HG03442 (cell line): ENCODE measurements around the gene TADA3.

Experiments used
- ATAC-seq: cut with Tn5 transposase; IDR thresholded peaks from one replicate; pipeline ENCODE4 v1.9.1; 2021; ENCODE audit warnings: mild to moderate bottlenecking, moderate library complexity; ENCODE audit not compliant: unreplicated experiment

TADA3 gene, protein sequence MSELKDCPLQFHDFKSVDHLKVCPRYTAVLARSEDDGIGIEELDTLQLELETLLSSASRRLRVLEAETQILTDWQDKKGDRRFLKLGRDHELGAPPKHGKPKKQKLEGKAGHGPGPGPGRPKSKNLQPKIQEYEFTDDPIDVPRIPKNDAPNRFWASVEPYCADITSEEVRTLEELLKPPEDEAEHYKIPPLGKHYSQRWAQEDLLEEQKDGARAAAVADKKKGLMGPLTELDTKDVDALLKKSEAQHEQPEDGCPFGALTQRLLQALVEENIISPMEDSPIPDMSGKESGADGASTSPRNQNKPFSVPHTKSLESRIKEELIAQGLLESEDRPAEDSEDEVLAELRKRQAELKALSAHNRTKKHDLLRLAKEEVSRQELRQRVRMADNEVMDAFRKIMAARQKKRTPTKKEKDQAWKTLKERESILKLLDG

GRCh38 chr3:9792405-9793160, at the start of gene TADA3, which contains the start of gene ARPC4:
Gene TADA3 (minus strand): TSS chr3:9792473. CDS start chr3:9791466, 1,007 bp downstream.
Gene ARPC4 (plus strand): TSS chr3:9793082. CDS start chr3:9793122, 40 bp downstream.
- ATAC-seq, result peak; percentile 76

DNA sequence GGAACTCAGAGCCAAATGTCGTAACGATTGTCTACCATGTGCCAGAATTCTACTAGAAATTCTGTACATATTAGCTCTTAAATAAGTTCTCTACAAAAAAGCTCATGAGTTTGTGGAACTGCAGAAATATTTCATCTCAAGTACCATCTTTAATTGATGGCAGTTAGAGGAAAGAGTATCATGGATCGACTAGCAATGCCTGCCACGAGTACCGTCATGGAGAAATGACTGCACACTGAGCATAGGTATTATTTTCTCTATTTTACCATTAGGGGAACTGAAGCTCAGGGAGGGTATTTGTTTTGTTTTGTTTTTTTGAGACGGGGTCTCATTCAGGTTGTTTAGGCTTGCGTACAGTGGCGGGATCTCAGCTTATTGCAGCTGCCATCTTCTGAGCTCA, 48.7 kb upstream of the TADA3 start:
- ATAC-seq, result no peak

DNA sequence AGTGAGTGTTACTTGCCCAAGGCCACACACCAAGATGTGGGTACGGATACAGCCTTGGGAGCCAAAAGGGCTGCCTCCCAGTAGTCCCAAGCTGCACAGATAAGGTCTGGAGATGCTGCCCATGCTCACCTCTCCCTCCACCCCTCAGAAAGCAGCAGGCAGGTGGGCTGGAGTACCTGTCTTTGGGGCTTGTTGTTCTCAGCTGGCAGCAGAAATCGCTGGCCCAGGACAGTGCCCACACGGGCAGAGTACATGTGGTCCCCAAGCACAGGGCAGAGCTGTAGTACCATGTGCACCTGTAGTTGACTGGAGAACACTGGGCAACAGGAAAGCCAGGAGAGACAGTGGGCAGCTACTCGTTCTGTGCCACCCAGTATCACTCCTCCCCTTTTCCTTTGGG, 46.6 kb upstream of the TADA3 start:
- no peak for ATAC-seq

- no peak for ATAC-seq
These were observed 45.7 kb upstream of the TADA3 start for GRCh38 chr3:9837701-9838582.

DNA sequence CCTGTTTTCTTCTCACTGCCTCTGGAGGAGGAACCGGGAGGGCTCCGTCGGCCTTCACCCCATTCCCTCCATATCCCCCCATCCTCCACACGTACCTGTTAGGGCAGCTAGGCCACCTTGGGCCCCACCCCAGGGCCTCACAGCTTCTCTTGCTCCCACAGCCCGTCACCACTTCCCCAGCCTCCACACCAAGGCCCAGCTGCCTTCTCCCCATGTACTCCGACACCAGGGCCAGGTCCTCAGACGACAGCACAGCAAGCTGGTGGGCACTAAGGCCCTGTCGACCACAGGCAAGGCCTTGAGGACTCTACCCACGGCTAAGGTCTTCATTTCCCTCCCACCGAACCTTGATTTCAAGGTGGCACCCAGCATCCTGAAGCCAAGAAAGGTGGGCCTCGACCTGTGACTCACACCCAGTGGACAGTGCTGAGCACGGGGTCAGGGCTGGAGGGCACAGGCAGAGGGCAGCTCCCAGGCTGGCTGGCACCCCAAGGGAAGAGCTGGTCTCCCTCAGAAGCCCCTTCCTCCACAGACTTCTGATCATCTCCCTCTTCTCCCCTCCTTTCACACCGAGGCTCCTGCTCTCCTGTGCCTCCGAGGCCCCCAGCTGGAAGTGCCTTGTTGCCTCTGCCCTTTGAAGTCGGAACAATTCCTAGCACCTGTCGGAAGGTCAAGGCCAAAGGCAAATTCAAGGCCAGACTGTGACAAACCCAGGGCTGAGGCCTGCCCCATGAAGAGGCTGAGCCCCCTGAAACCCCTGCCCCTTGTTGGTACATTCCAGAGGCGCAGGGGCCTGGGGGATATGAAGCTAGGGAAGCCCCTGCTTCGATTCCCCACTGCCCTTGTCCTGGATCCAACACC, 42.5 kb upstream of the TADA3 start:
- no peak for ATAC-seq

- no peak for ATAC-seq
These were observed 40.8 kb upstream of the TADA3 start for GRCh38 chr3:9833078-9833477.

- no peak for ATAC-seq
These were observed 39.0 kb upstream of the TADA3 start for GRCh38 chr3:9831253-9831652.

DNA sequence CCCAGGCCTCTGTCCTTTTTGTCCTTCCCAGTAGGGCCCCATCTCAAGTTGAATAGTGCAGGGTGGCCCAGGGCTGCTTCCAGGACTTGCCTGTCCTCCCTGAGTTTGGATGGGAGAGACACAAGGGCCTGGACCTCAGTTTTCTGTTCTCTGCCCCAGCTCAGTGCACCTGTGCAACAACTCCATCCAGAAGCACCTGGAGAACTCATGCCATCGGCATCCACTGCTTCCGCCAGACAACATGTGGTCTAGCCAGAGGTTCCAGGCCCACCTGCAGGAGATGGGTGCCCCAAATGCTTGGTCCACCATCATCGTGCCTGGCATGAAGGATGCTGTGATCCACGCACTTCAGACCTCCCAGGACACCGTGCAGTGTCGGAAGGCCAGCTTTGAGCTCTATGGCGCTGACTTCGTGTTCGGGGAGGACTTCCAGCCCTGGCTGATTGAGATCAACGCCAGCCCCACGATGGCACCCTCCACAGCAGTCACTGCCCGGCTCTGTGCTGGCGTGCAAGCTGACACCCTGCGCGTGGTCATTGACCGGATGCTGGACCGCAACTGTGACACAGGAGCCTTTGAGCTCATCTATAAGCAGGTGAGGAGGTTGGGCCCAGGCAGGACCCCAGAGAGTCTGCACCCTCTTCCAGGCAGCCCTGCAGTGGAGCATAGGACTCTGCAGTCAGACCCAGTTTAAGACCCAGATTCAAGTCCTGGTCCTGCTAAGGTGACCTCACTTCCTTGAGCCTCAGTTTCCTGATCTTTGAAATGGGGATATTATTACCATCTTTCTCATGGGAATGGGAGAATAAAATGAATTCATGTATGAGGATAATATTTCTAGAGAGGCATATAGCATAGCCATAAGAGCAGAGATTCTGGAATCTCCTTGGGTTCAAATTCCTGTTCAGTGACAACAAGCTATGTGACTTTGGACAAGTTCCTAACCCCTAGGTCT, 36.8 kb upstream of the TADA3 start:
- ATAC-seq, result no peak

DNA sequence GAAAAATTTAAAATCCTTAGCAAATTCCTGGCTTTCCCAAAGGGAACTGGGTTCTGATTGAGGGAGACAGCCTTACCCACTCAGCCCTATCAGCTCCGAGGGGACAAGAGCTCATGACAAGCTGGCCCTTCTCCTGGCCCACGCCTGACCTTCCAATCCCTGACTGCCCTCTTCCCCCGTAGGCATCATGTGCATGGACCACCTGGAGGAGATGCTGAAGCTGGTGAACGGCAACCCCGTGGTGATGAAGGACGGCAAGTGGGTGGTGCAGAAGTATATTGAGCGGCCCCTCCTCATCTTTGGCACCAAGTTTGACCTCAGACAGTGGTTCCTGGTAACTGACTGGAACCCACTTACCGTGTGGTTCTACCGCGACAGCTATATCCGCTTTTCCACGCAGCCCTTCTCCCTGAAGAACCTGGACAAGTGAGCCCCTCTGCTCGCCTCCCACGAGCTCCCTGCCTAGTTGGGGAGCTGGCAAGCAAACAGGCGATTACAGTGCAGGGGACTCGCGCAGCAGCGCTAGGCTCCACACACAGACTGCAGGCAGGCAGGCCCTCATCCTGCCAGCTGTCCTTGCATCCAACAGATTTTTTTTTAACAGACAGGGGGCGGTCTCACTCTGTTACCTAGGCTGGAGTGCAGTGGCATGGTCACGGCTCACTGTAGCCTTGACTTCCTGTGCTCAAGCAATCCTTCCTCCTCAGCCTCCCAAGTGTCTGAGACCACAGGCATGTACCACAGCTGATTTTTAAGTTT, 34.7 kb upstream of the TADA3 start:
- ATAC-seq, result no peak

GRCh38 chr3:9825451-9826040, 33.3 kb upstream of the TADA3 start:
- ATAC-seq, result no peak

GRCh38 chr3:9820946-9821345, 28.7 kb upstream of the TADA3 start:
- ATAC-seq, result no peak

GRCh38 chr3:9820543-9820942, 28.3 kb upstream of the TADA3 start:
- no peak for ATAC-seq

DNA sequence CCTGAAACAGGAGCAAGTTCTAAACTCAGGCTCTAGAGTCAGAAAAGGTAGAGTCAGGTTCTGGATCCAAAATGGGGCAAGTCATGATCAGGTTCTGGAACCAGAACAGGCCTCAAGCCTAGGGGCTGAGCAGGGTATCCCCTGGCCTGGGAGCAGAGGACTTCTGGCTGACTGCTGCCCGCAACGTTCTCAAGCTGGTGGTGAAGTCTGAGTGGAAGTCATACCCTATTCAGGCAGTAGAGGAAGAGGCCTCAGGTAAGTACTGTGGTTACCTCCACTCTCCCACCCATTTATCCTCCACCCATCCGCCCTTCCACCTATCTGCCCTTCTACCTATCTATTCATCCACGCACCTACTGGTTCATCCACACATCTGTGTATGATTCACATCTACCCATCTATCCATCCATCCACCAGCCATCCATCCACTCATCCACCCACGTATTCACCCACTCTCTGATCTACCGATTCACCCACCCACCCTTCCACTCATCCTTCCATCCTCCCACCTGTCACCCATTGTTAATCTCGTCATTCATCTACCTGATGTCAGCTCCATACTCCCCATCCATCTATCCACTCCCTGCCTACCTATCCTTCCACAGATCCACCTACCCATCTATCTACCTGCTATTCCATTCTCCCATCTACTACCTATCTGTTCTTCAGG, 26.5 kb upstream of the TADA3 start:
- no peak for ATAC-seq

DNA sequence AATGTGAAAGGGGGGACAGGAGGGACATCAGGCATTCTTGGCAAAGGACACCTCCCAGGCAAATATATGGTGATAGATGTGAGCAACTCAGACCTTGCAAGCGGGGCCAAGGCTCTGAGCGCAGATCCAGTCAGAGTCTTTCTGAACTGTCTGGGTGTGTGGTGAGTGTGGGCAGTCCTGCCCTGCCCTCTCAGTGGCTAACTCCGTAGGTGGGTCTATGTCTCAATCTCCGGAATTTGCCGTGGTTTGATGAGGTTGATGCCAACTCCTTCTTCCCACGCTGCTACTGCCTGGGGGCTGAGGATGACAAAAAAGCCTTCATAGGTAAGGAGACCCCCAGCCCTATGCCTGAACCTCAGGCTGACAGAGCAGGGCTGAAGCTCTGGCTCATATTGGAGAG, 25.2 kb upstream of the TADA3 start:
- ATAC-seq, result no peak

DNA sequence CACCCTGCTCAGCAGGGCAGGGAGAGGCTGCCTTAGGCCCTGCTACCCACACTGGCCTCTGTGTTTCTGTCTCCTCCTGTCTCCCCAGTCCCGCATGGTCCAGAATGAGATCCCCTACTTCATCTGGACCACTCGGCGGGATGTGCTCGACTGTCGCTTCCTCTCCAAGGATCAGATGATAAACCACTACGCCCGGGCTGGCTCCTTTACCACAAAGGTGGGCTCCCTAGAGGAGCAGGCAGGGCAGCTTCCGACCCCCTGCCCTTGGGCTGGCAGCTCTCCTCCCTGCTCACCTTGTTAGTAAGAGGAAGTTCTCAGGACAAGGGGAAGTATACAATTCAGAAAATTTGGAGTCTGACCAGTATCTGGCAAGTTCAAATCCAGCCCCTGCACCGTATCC, 23.7 kb upstream of the TADA3 start:
- ATAC-seq, result no peak

DNA sequence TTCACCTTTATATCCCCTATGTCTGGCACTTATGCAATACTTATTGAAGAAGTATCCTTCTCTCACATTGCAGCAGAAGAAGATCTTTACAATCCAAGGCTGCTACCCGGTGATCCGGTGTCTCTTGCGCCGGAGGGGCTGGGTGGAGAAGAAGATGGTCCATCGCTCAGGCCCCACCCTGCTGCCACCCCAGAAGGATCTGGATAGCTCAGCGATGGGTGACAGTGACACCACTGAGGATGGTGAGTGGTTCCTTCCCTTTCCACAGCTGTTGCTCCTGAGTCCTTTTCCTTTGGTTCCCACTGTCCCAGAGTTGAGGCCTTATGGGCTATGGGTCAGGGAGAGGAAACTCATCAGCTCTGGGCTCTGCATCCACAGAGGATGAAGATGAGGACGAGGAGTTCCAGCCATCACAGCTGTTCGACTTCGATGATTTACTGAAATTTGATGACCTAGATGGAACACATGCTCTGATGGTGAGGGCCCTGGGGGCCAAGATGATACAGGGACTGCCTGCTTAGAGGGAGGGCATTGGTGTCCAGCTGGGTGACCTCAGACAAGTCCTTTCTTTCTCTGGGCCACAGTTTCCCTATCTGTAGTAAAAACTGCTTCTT, 20.7 kb upstream of the TADA3 start:
- ATAC-seq, result no peak

DNA sequence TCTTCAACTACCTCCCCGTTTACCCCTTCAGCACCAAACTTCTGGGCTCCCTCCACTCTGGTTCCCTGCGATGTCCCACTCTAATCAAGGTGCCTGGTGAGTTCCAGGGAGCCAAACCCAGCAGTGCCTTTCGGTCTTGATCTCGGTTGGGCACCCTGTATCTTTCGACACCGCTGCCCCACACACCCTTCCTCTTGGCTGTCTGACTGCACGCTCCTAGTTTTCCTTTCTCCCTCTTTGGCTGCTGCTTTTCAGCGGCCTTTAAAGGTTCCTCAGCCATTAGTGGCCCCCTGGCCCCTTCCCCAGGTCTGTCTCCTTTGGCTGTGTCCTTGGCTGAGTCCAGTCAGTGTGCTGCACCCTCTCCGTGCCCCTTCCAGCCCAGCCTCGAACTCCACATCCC, 18.6 kb upstream of the TADA3 start:
- no peak for ATAC-seq
